ENCODE data around the gene ASTN2.

The ASTN2 gene

GRCh38 chr9:116391306-116391900 is 1023.5 kb downstream of the ASTN2 start:
- no peak for TF ChIP-seq CTCF (conservative IDR thresholded peaks at IDR 0.05)
- H3K27ac ChIP-seq = no peak overlapping the region

GRCh38 chr9:116390303-116391228 is 1024.3 kb downstream of the ASTN2 start:
- TF ChIP-seq CTCF (conservative IDR thresholded peaks at IDR 0.05) = no peak
- H3K27ac ChIP-seq = no peak overlapping the region

GRCh38 chr9:116389541-116390302 is 1025.1 kb downstream of the ASTN2 start:
- TF ChIP-seq CTCF (conservative IDR thresholded peaks at IDR 0.05) = no peak
- no peak overlapping the region for H3K27ac ChIP-seq

GRCh38 chr9:116387934-116388698 is 1026.7 kb downstream of the ASTN2 start:
- TF ChIP-seq CTCF (conservative IDR thresholded peaks at IDR 0.05) = no peak
- no peak overlapping the region for H3K27ac ChIP-seq

GRCh38 chr9:116383936-116384335 is 1030.9 kb downstream of the ASTN2 start:
- TF ChIP-seq CTCF (conservative IDR thresholded peaks at IDR 0.05) = no peak
- H3K27ac ChIP-seq = no peak overlapping the region

- no peak for TF ChIP-seq CTCF (conservative IDR thresholded peaks at IDR 0.05)
- H3K27ac ChIP-seq = no peak overlapping the region
Observed at GRCh38 chr9:116383133-116383532, 1031.7 kb downstream of the ASTN2 start.

All from VCaP (cell line).